GM13977 (cell line): ENCODE measurements around the gene TGIF2.

Experiments
- DNase-seq: peaks from one replicate; pipeline ENCODE4 v3.0.0; 2012; ENCODE audit warnings: low spot score
- in situ Hi-C: fragments of 300-500 bp; cut with MboI; formaldehyde crosslinking; loops from one replicate; pipeline ENCODE4 v1.12.0; 2022; ENCODE audit warnings: low sequenced_read_pairs, low pct_unique_long_range_greater_than_20kb, mixed read lengths, inconsistent platforms; ENCODE audit not compliant: unreplicated experiment
- TF ChIP-seq, protein P1 (sequence below): IDR thresholded peaks from 2 replicates; pipeline ENCODE4 v1.5.1; 2012; ENCODE audit warnings: mild to moderate bottlenecking, control low read depth; ENCODE audit not compliant: insufficient read depth; ENCODE audit errors: extremely low read depth, missing control alignments

The TGIF2 gene

DNA sequence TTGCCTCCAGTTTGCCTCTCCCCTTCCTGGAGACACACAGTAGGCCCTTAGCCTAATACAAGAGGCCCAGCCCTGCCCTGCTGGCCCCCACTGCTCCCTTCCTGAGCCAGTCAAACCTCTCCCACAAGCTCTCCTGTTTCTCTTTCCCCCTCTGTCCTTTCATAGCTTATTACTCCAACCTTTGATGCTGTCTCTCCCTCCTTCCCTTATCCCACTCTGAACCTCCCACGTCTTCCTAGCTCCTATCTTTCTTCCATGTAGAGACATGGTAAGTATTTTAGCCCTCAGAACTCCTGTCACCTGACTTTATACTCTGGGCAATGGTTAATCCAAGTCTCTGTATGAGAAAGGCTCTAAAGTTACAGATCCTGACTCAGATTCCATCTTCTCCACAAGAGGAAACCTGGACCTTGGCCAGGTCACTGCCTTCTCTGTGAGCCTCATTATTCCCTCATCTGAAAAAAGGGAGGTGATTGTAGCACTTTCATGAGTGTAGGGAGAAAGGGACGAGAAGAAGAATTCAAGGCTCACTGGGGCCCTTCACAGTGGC is 6.7 kb downstream of the TGIF2 start:
- DNase-seq = no peak
- in situ Hi-C loops = no loop called here
- TF ChIP-seq, protein P1, sequence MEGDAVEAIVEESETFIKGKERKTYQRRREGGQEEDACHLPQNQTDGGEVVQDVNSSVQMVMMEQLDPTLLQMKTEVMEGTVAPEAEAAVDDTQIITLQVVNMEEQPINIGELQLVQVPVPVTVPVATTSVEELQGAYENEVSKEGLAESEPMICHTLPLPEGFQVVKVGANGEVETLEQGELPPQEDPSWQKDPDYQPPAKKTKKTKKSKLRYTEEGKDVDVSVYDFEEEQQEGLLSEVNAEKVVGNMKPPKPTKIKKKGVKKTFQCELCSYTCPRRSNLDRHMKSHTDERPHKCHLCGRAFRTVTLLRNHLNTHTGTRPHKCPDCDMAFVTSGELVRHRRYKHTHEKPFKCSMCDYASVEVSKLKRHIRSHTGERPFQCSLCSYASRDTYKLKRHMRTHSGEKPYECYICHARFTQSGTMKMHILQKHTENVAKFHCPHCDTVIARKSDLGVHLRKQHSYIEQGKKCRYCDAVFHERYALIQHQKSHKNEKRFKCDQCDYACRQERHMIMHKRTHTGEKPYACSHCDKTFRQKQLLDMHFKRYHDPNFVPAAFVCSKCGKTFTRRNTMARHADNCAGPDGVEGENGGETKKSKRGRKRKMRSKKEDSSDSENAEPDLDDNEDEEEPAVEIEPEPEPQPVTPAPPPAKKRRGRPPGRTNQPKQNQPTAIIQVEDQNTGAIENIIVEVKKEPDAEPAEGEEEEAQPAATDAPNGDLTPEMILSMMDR = no peak

DNA sequence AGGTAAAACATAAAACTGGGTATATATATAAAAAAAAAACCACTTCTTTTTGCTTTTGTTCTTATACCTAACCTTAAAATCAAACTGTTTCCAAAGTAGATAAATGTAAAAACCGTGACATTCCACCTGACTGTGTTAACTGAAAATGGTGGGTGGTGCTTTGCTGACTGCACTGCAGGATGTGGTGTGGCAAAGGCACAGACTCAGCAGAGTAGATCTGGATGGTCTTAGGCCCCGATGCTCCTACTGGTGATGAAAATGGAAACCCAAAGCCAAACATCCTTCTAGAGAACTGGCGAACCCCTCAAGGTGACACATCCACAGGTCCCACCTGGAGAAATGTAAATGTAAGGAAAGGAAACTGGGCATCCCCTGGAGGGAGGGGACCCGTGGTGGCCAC is 8.9 kb downstream of the TGIF2 start:
- DNase-seq = no peak
- in situ Hi-C loops = no loop called here
- TF ChIP-seq, protein P1 = no peak

DNA sequence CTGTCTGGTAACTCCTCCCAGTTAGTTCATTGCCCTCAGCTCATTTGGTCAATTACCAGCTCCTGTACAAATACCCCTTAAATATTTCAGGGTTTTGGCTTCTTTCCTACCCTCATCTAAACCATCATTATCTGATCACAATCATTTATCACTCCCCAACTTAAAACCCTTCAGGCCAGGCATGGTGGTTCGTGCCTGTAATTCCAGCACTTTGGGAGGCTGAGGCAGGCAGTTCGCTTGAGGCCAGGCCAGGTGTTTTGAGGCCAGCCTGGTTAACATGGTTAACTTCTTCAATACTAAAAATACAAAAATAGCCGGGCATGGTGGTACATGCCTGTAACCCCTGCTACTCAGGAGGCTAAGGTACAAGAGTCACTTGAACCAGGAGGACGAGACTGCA is 9.4 kb downstream of the TGIF2 start:
- in situ Hi-C loops = no loop called here
- TF ChIP-seq, protein P1 = no peak
- DNase-seq = no peak

DNA sequence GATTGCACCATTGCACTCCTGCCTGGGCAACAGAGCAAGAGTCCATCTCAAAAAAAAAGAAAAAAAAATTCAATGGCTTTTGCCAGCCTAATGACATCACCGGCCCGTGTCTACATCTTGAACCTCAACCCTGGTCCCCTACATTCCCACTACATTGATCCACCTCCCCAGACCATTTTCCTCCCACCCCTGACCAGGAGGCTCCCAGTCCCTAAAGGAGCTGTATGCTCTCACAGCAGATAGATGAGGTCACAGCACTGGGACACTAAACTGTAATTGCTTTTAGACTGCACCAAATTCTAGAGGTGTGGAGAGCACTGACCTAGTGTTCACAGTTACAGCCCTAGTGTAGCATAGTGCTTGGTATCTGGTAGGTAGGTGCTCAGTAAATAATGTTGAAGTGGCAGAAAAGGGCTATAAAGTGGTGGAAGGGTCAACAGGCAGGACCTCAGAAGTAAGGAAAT is 10.7 kb downstream of the TGIF2 start:
- DNase-seq = no peak
- TF ChIP-seq, protein P1 = no peak
- in situ Hi-C loops = no loop called here

DNA sequence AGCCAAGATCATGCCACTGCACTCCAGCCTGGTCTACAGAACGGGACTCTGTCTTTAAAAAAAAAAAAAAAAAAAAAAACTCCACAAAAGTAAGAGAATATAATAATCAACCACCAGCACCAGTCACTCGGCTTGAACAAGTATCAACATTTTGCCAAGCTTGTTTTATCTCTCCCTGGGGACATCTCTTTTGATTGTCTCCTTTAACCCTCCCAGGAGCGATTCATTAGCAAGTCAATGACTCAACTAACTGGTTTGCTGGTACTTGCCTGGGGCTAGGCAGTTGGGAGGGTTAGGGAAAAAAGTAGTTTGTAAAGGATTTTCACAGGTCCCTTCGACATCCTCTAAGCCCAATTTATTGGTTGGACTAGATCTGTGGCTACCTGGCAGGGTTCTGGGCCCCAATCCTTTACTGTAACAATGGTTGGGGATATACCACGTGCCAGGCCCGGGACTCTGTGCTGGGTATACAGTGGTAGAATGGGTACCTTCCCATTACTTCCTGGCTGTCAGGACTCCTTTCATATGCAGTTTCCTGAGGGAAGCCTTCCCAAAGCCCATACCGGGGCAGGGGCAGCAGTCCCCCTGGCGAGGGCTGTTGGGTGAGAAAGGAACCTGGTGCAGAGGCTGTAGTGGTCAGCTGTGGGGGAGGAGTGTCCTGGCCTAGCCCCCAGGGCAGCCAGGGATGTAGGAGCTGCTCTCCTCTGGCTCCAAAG is 12.2 kb downstream of the TGIF2 start:
- no peak for DNase-seq
- TF ChIP-seq, protein P1 = no peak
- in situ Hi-C loops = no loop called here

DNA sequence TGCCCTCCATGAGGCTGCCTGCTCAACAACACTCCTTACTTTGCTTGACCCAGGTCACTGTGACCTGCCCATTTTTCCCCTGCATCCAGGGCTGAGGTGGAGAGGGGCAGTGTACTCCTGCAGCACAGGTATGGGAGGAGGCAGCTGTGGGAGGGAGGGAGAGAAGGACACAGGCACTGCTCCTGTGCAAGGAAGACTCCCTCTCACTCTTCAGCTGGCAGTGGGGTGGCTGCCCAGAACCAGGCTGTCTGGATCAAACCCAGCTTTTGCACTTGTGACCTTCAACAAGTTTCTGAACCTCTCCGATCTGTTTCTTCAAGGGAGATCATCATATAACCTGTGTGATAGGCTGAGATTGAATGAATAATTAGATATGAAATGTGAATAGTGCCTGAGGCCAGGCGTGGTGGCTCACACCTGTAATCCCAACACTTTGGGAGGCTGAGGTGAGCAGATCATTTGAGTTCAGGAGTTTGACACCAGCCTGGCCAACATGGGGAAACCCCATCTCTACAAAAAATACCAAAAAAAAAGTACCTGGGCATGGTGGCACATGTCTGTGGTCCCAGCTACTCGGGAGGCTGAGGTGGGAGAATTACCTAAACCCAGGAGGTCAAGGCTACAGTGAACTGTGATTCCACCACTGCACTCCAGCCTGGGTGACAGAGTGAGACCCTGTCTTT is 14.1 kb downstream of the TGIF2 start:
- in situ Hi-C loops = no loop called here
- TF ChIP-seq, protein P1 = no peak
- no peak for DNase-seq
